ENCODE results near the gene MED9.

The MED9 gene

DNA sequence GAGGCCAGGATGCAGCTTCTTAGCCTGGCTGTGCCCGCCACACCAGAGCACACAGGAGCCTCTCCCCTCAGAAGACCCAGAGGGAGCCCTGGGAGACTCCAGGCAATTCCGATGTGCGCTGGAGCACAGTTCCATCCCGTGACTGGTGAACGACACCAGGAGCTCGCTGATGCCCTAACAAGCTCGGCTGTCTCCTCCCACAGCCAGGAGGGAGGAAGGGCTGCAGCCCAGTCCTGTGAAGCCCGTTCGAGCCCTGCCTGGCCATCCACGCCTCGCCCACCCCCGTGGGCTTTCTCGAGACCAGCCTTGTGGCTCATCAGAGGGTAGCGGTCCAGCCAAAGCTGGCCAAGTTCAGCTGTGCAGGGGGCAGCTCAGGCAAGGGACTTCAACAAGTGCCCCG is 41.2 kb downstream of the MED9 start:
- DNase-seq, result no peak

DNA sequence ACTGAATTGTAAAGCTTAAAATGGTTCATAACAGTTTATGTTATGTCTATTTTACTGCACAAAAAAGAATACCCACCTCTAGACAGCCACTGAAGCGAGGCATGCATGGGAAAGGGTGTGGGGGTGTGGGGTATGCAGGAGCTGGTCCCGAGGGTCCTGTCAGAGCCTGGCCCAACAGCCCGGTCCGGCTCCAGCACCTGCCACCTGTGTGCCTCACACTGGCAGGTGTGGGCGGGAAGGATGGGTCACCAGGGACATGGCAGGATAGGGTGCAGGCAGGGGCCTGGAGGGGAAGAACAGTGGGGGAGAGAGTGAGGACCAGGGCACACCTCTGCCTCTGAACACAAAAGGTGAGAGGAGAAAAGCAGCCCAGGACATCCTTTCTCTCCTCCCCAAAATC is 42.2 kb downstream of the MED9 start:
- DNase-seq, result no peak

- DNase-seq, result no peak
These were observed 43.1 kb downstream of the MED9 start for GRCh38 chr17:17519886-17520285.

DNA sequence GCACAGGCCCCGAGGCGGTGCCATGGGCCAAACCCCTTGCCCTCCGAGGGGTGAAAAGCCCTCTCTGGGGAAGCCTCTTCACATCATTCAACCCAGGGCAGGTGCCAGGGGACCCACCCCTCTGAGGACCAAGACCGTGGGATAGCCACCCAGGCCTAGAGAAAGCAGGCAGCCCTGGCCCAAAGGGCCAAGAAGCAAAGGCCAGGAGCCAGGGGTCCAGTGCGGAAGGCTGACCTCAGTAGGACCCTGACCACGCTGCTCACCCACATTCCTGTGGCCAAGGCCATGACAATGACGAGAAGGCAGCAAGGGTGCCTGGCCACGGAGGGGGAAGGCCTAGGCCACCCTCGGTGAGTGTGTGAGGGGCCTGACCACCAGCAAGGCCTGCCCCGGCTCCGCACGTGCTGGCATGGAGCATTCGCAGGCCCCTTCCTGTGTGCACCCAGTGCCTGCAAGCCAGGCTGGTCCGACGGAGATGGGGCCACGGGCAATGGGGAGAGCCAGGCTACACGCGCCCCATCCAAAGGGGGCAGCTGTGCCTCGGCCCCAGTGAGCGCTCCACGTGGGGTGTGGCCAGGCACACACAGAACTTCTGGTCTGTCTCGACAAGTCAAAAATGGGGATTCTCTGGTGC is 43.9 kb downstream of the MED9 start:
- no peak for DNase-seq

DNA sequence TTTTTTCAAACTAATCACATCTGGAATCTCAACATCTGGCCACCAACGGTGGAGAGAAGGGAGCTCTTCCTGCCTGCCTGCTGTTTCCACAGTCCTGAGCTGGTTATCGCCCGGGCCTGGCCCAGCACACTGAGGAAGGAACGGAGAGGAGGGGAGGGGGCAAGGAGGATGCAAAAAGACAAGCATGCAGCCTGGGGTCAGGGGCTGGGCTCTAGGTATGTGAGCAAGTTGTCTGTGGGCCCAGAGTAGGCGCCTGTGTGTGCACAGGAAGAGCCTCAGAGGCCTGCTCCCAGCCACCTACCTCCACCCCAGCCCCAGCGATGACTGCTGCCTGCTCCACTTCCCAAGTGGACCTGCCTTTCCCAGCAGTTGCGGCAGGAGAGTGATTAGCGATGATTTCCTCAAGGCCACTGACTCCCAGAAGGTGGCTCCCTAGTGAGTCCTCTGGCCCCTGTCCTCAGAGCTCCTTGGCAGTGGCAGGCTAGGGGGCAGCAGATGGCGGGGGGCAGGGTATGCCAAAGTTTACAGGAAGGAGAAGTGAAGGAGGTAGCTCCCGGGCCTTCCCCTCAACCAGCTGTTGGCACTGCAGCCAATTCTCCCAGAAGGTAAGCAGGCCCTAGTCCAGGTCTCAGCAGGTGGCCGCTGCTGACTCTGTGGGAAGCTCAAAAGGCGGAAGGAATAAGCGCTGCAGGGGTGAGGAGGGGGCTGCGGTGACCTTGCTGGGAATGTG is 46.4 kb downstream of the MED9 start:
- peak; percentile 29 for DNase-seq

GRCh38 chr17:17523731-17524490 is 47.1 kb downstream of the MED9 start:
- no peak for DNase-seq

GRCh38 chr17:17525311-17525710 is 48.5 kb downstream of the MED9 start:
- DNase-seq, result no peak

DNA sequence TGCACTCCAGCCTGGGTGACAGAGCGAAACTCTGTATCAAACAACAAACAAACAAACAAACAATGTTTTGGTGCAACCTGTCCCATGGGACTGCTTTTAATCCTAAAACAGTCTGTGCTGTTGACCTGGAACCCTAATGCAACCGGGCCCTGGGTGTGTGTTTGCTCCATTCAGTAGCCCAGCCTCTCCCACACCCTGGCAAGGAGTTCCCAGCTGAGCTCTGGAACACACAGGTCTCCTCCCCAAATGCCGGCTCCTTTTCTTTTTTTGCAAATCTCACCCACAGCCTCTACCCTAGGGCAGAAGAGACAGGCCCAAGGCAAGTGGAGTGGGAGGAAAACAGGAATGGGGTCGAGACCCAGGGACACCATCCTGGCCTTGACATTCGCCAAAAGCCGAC is 49.2 kb downstream of the MED9 start:
- no peak for DNase-seq

DNA sequence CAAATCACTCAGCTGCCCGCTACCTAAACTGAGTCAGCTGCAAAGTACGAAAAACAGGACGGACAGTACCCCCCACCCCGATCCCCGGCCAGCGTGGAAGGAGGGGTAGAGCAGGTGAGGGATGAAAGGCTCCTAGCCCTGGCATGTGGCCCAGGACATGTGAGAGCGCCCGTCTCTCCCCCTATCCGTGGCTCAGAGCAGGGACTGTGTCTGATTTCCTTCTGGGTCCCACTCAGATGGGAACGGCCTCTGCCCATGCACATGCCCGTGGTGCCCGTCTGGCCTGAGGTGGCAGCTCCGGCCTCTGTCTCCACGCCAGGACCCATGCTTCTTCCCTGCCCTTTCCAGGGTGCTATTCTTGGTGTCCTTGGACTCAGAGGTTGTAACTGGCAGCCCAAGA is 49.6 kb downstream of the MED9 start:
- no peak for DNase-seq

- no peak for DNase-seq
These were observed 50.7 kb downstream of the MED9 start for GRCh38 chr17:17527534-17527933.

DNA sequence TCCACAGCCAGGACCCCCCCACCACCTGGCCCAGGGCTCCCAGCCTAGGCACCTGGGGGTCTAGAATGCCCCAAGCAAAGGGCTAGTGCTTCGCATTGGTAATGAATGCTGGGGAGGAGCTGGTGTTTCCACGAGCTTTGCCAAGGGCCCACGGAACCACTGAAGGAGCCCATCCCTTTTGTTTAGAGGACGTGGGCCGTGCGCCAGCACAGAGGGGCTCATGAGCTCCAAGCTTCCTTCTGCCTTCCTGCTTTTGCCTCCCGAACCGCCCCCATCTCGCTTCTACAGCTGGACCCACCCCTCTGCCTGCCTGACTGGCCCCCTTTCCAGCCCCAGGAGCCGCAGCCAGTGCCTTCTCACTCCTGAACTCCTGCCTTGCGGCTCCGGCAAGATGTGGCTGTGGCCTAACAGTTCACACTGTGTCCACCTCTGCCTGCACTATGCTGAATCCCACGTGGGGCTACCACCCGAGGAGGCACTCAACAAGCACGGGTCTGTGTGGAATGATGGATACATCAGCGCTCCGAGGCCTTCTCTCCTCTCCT is 51.2 kb downstream of the MED9 start:
- no peak for DNase-seq

DNA sequence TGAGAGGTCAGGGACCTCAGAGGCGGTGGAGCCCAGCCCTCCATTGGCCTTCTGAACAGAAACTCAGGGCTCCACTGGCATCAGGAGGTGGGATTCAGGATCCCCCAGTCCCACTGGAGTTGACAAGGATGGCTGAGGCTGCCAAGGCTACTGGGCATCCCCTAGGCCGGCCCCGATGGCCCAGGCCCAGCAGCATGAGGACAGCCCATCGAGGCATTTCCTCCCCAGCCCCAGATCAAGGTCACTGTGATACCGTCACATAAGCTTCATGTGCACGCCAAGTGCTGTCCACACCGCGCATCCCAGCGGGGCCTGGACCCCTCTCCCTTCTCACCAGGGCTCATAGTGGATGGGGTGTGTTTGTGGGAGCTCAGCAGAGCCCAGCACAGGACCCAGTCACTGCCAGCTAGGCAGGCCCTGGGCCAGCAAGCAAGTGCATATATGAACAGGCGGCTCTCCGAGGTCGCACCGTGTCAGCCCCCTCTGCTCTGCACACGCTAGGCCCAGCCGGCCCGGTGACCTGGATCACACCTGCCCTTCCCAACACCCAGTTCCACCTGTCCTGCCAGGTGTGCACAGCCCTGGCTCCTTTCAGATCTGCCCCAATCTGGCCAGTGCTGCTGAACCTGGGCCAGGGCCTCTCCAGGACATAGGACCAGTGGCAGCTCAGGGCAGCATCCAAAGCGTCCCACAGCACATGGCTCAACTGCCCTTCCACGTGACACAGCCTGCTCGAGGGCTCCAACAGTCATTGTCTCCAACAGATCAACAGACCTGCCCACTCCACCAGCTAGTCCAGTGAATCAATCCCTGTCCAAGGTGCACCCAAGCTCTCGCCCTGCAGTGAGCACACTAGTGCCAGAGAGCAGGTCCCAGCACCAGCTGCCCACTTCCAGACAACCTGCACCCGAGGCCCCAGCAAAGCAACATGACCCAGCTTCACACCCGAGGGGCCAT is 52.2 kb downstream of the MED9 start:
- DNase-seq, result no peak

DNA sequence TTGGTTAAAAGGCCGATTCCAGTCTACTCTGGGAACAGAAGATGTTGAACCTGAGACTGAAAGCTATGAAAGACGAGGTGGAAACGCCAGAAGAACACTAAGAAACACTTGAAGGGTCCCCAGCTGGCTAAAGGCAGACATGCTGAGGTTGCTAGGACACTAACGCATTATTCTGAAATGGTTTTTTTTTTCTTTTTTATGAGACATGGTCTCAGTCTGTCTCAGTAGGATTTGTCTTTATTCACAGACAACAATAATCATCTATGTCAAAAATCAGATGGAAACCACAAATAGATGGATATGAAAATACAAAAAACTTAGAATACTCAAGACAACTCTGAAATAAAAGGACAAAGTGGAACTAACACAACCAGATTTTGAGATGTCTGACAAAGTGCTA is 54.4 kb downstream of the MED9 start:
- DNase-seq, result no peak

DNA sequence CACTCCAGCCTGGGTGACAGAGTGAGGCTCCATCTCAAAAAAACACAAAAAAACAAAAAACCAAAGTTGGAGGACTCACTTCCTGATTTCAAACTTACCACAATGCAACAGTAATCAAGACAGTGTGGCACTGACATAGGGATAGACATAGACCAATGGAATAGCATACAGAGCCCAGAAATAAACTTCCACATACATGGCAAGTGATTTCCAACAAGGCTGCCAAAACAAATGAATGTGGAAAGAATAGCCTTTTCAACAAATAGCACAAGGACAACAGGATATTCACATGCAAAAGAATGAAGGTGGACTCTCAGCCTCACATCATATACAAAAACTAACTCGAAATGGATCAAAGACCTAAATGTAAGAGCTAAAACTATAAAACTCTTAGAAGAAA is 56.2 kb downstream of the MED9 start:
- DNase-seq, result no peak

DNA sequence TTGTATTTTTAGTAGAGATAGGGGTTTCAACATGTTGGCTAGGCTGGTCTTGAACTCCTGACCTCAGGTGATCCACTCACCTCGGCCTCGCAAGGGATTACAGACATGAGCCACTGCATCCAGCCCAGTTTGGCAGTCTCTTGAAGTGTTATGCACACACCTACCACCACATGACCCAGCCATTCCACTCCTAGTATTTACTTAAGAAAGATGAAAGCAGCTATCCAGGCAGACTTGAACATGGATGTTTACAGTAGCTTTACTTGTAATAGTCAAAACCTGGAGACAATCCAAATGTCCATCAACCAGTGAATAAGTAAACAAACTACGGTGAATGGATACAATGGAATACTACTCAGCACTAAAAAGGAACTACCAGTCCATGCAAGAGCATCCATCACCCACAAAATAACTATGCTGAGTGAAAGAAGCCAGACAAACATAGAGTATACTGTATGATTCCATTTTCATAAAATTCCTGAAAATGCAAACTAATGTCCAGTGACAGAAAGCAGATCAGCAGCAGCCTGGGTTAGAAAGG is 57.2 kb downstream of the MED9 start:
- peak; percentile 88 for DNase-seq

DNA sequence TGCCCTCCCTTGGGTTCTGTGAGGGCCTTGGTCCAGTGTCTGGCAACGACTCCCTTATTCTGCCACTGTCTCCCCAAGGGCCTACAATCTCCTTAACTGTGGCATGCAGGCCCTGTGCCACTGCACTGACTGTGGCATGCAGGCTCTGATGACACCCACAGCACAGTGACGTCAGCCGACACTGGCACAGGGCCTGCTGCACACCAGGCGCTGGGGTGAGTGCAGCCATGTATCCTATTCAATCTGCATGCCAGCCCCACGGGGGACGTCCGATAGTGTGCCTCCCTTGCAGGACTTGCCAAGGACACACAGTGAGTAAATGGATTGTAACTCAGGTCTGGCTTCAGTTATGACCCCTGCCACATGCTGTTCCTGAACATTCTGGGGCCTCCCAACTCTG is 59.2 kb downstream of the MED9 start:
- DNase-seq, result no peak

- DNase-seq, result no peak
These were observed 59.9 kb downstream of the MED9 start for GRCh38 chr17:17536702-17537101.

- DNase-seq, result no peak
These were observed 60.7 kb downstream of the MED9 start for GRCh38 chr17:17537311-17538099.

DNA sequence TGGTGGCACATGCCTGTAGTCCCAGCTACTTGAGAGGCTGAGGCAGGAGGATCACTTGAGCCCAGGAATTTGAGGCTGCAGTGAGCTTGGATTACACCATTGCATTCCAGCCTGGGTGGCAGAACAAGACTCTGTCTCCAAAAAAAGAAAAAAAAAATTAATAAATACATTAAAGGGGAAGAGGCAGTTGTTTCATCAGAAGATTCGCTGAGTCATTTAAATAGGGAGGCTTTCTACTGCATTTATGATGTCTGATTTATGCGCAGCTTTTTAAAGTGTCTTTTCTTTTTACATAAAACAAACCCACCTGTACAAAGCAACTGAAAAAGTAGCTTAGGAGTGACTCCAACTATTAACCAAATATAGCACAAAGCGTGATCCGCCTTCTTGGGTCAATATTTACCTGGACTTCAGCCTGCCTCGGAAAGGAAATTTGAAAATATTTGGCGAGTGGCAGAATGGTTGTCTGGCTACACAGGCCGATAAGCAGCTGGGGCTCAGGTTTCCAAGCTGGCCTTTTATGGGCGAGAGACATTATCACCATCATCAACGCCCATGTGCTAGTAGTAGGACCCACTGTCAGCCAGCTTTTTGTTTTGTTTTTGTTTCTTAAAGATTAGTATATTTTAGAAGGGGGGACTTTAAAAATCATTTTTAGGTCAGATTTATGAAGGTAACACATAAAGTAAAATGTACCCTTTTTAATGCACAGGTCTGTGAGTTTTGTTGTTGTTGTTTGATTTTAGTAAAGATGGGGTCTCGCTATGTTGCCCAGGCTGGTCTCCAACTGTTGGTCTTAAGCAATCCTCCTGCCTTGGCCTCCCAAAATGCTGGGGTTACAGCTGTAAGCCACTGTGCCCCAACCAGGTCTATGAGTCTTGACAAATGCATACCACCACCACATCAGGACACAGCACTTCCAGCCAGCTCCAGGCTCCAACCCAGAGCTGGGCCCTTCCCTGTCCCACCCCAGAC is 61.9 kb downstream of the MED9 start:
- peak; percentile 92 for DNase-seq

DNA sequence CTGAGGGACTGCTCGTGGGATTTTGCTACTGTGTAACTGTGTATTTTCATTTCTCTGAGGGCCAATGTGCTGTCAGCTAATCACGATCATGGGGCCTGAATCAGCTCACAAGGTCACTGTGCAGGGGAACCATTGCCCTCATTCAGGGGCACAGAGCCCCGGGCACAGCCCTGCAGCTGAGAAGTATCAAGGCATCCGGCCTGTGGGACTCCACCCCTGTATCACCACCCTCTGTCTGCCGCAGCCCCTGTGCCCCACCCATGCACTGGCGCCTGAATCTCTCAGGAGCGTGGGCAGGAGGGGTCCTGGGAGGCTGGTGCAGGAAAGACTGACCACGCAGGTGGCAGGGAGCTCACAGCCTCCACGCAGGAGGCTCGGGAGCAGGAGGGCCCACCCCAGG is 62.8 kb downstream of the MED9 start:
- no peak for DNase-seq
